Kidney epithelial cell (primary cell): ENCODE measurements around the gene TNRC6C. TPM values are rescaled to one million over a fixed set of nuclear protein-coding genes. Genes with fewer than 3 reads are reported as not detected.
"Not testable (repeated sequence)": the region's sequence is repeated elsewhere in the genome, so short reads cannot be mapped to it uniquely, and the experiment has no call there.

Experiments used
- DNase-seq: peaks from one replicate; pipeline ENCODE4 v3.0.0-alpha.2; 2010; ENCODE audit warnings: low read depth
- H3K27me3 ChIP-seq: 2 replicates; pipeline ENCODE4 v1.6.0; 2011; ENCODE audit warnings: low read length; ENCODE audit not compliant: control insufficient read depth, insufficient read depth
- H3K36me3 ChIP-seq: 2 replicates; pipeline ENCODE4 v1.5.1; 2011; ENCODE audit warnings: low read length; ENCODE audit not compliant: control insufficient read depth, insufficient read depth
- H3K4me3 ChIP-seq: 2 replicates; pipeline ENCODE4 v1.5.1; 2011; ENCODE audit warnings: low read depth, mild to moderate bottlenecking, control low read depth, low read length
- CTCF ChIP-seq: IDR thresholded peaks from 2 replicates; pipeline ENCODE4 v1.5.1; 2011; ENCODE audit warnings: mild to moderate bottlenecking, moderate library complexity, low read length, control low read depth, inconsistent platforms; ENCODE audit not compliant: insufficient read depth, poor library complexity, severe bottlenecking
- total RNA-seq: library from RNA; depleted of rRNA; stranded (reverse); fragments of >200 nt; gene quantifications from 2 replicates; pipeline ENCODE4 v1.2.3, GENCODE V29; 2015

TNRC6C gene
- total RNA-seq, 1 donor from 2014 or later: 5.3 TPM

- no peak overlapping the region for H3K4me3 ChIP-seq
- peak; percentile 35 for TF ChIP-seq CTCF
- H3K27me3 ChIP-seq: peaks cover 11% of the 10 kb centered on the region
- no peaks in the 10 kb centered on the region for H3K36me3 ChIP-seq
- no peak for DNase-seq
These were observed 179.1 kb downstream of the TNRC6C start for GRCh38 chr17:78137392-78138203.

DNA sequence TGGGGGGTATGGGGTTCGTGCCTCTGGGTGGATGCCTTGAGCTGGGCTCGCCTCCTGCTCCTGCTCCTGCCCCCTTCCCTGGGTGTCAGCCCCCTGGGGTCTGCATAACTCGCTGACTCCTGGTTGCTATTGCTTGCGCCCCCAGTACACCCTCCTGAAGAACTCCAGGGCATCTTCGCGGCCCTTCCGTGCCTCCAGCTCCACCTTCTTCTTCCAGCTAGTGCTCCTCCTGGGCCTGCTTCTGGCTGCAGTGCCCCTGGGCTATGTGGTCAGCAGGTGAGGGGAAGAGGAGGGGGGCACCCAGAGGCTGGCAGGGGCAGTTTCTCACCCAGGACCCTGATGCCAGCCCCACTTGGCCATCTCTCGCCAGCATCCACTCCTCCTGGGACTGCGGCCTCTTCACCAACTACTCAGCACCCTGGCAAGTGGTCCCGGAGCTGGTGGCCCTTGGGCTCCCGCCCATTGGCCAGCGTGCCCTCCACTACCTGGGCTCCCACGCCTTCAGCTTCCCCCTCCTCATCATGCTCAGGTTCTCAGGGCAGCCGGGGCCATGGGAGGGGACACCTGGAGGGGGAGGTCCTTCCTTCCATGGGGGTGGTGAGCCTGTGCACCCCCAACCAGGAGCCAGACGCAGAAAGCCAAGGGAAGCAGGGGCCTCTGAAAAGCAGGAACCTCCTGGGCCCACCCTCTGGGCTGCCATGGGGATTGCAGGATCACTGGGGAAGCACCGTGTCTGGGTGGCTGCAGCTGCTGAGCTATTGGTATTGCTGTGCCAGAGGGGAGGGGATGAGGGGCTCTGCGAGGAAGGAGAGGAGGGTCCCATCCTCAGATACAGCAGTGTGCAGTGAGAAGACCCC, 179.9 kb downstream of the TNRC6C start:
- H3K27me3 ChIP-seq: peaks cover 7% of the 10 kb centered on the region
- no peak for TF ChIP-seq CTCF
- no peaks in the 10 kb centered on the region for H3K36me3 ChIP-seq
- DNase-seq: no peak
- H3K4me3 ChIP-seq: no peak overlapping the region

DNA sequence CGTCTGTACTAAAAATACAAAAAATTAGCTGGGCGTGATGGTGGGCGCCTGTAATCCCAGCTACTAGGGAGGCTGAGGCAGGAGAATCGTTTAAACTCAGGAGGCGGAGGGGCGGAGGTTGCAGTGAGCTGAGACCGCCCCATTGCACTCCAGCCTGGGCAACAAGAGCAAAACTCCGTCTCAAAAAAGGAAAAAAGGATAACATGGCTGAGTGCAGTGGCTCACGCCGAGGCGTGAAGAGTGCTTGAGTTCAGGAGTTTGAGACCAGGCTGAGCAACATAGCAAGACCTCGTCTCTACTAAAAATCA, 181.3 kb downstream of the TNRC6C start:
- not testable (repeated sequence) for H3K36me3 ChIP-seq, H3K4me3 ChIP-seq, H3K27me3 ChIP-seq, DNase-seq

- no peak overlapping the region for H3K4me3 ChIP-seq
- no peak for DNase-seq
- peaks cover 2% of the 10 kb centered on the region for H3K27me3 ChIP-seq
- TF ChIP-seq CTCF: no peak
- no peaks in the 10 kb centered on the region for H3K36me3 ChIP-seq
These were observed 181.9 kb downstream of the TNRC6C start for GRCh38 chr17:78140169-78141051.

- Histone ChIP-seq H3K4me3 (no peak overlapping the region), H3K36me3 (no peaks in the 10 kb centered on the region), H3K27me3 (no peaks in the 10 kb centered on the region)
- no peak for DNase-seq
- TF ChIP-seq CTCF: no peak
These were observed 183.1 kb downstream of the TNRC6C start for GRCh38 chr17:78141437-78142118.
